Type B pancreatic cell (in vitro differentiated cells): ENCODE data around the gene ADRM1. TPM values are rescaled to one million over a fixed set of nuclear protein-coding genes. Genes with fewer than 3 reads are reported as not detected.

Source experiments
- DNase-seq: peaks from one replicate; pipeline ENCODE4 v3.0.0; 2021; ENCODE audit warnings: mixed read lengths; ENCODE audit not compliant: unreplicated experiment; ENCODE audit errors: extremely low spot score
- H3K27ac Mint-ChIP-seq: 2 replicates; pipeline ENCODE4 v1.8.0; 2021; ENCODE audit warnings: mild to moderate bottlenecking, mixed read lengths
- H3K27me3 Mint-ChIP-seq: 2 replicates; pipeline ENCODE4 v1.8.0; 2021; ENCODE audit warnings: mixed read lengths
- H3K36me3 Mint-ChIP-seq: 2 replicates; pipeline ENCODE4 v1.8.0; 2021; ENCODE audit warnings: mixed read lengths
- H3K4me1 Mint-ChIP-seq: one replicate; pipeline ENCODE4 v1.8.0; 2021; ENCODE audit warnings: mixed read lengths; ENCODE audit not compliant: unreplicated experiment
- H3K4me3 Mint-ChIP-seq: 2 replicates; pipeline ENCODE4 v1.8.0; 2021; ENCODE audit warnings: mild to moderate bottlenecking, mixed read lengths
- H3K9me3 Mint-ChIP-seq: 2 replicates; pipeline ENCODE4 v1.8.0; 2021; ENCODE audit warnings: mixed read lengths
- total RNA-seq: library from RNA; stranded (reverse); gene quantifications from 2 replicates; pipeline ENCODE4 v1.2.1, GENCODE V29; 2021; ENCODE audit warnings: low replicate concordance
- TF ChIP-seq, protein P1 (sequence below): fragments of 200-600 bp; sonication (generic); conservative IDR thresholded peaks from 2 replicates; pipeline ENCODE4 v1.5.0; 2021; ENCODE audit warnings: antibody characterized with exemption, mild to moderate bottlenecking

Gene ADRM1
- total RNA-seq, 1 donor from 2014 or later, result 67.2 TPM

DNA sequence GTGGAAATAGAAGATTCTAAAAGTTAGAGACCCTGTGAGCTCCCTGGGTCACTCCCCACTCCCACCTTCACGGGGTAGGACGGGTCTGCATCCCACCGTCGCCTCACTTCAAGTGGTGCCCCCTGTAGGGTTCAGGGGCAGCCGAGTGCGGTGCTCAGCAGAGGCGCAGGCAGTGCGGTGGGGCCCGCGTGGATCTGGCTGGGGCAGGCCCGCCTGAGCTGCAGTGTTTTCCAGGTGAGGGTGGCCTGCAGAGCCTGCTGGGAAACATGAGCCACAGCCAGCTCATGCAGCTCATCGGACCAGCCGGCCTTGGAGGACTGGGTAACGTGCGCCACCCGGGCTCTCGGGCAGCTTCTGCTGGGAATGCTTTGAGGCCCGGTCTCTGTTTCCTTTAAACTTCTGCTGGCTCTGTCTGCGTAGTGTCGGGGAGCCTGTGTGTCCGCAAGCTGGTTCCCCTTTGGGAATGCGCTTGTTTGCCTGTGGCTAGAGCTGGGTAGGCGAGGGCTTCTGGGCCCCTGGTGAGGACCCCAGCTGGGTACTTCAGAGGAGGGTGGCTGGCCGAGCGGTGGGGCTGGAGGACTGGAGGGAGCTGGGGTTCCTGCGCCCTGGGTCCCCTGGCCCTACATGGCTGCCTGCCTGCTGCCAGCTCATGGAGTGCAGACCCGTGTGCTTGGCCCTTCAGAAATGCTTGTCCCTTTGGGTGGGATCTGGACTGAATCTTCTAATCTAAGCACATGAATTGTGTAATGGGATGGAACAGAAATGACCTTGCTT lies 3.8 kb downstream of the ADRM1 start:
- TF ChIP-seq, protein P1, sequence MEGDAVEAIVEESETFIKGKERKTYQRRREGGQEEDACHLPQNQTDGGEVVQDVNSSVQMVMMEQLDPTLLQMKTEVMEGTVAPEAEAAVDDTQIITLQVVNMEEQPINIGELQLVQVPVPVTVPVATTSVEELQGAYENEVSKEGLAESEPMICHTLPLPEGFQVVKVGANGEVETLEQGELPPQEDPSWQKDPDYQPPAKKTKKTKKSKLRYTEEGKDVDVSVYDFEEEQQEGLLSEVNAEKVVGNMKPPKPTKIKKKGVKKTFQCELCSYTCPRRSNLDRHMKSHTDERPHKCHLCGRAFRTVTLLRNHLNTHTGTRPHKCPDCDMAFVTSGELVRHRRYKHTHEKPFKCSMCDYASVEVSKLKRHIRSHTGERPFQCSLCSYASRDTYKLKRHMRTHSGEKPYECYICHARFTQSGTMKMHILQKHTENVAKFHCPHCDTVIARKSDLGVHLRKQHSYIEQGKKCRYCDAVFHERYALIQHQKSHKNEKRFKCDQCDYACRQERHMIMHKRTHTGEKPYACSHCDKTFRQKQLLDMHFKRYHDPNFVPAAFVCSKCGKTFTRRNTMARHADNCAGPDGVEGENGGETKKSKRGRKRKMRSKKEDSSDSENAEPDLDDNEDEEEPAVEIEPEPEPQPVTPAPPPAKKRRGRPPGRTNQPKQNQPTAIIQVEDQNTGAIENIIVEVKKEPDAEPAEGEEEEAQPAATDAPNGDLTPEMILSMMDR, result no peak
- Mint-ChIP-seq H3K27ac (peak overlapping the region; percentile 53), H3K27me3 (no peaks in the 10 kb centered on the region), H3K4me1 (no peaks in the 10 kb centered on the region), H3K36me3 (peaks cover 3% of the 10 kb centered on the region), H3K4me3 (no peak overlapping the region), H3K9me3 (no peaks in the 10 kb centered on the region)
- no peak for DNase-seq

DNA sequence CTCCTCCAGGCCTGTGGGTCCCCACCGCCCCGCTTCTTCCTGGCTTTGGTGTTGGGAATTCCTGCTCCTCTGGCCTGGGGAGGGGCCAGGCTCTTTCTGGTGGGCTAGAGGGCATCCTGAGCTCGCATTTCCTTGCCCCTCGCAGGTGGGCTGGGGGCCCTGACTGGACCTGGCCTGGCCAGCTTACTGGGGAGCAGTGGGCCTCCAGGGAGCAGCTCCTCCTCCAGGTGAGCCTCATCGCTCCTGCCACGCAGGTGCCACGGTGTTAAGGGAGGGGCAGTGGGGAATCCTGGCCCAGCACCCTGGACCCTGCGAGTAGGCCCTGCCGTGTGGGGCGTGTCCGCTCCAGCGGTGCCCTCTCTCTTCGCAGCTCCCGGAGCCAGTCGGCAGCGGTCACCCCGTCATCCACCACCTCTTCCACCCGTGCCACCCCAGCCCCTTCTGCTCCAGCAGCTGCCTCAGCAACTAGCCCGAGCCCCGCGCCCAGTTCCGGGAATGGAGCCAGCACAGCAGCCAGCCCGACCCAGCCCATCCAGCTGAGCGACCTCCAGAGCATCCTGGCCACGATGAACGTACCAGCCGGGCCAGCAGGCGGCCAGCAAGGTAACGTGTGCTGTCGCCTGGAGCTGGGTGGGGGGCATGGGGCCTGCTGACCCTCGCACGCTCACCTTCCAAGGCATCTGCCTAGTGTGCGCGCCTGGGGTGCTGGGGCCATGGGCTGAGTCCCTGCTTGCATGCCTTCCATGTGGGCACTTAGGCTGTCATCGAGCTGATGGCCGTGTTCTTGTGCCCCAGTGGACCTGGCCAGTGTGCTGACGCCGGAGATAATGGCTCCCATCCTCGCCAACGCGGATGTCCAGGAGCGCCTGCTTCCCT lies 4.7 kb downstream of the ADRM1 start:
- no peak for DNase-seq
- Mint-ChIP-seq H3K9me3 (no peaks in the 10 kb centered on the region), H3K27ac (no peak overlapping the region), H3K4me1 (no peaks in the 10 kb centered on the region), H3K4me3 (no peak overlapping the region), H3K36me3 (peaks cover 3% of the 10 kb centered on the region), H3K27me3 (no peaks in the 10 kb centered on the region)
- TF ChIP-seq, protein P1, result no peak

DNA sequence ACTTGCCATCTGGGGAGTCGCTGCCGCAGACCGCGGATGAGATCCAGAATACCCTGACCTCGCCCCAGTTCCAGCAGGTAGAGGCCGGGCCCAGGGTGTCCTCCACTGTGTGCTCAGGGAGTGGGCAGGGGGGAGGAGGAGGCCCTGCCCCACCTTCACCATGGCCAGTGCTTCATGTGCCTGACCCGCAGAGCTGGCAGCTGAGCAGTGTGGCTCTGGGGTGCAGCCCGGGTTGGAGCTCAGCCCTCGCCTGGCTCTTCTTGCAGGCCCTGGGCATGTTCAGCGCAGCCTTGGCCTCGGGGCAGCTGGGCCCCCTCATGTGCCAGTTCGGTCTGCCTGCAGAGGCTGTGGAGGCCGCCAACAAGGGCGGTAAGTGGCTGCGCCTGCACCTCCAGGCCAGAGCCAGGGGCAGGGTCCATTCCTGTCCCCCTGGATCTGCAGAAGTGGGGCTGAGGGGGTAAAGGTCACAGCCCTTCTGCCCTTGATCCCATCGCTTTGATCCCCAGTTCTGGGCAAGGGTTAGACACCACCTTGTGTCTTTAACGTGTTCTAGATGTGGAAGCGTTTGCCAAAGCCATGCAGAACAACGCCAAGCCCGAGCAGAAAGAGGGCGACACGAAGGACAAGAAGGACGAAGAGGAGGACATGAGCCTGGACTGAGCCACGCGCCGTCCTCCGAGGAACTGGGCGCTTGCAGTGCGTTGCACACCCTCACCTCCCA lies 5.5 kb downstream of the ADRM1 start:
- Mint-ChIP-seq H3K27ac (no peak overlapping the region), H3K27me3 (no peaks in the 10 kb centered on the region), H3K36me3 (peaks cover 3% of the 10 kb centered on the region), H3K9me3 (no peaks in the 10 kb centered on the region), H3K4me1 (no peaks in the 10 kb centered on the region), H3K4me3 (no peak overlapping the region)
- TF ChIP-seq, protein P1, result no peak
- no peak for DNase-seq

DNA sequence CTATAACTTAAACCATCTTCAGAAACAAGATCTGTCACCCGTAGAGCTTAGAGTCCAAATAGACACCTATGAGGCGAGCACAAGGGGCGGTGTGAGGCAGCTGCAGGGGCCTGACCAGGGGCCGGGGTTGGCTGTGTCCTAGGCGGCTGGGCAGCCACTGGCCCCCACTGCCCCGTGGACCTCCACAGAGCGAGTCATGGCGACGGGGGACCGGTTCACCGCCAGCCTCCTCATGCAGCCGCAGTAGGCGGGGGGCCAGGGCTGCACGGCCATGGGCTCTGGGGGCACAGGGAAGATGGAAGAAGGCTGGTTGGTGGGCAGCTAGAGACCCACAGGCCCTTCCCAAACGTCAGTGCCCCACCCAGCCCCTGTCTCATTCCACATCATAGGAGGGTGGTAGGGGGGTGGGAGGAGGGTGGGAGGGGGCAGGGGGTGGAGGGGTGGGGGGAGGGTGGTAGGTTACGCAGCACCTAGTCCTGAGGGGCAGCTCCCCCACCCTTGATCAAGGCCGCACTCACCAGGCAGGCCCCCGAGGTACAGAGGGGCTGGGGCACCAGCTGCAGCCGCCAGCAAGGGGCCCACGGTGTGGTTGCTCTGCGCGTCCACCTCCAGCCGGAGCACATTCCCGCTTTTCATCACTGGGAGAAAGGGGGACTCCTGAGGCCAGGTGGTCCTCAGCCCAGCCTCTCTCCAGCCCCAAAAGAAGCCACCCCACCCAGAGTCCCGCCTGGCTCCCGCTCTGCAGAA lies 6.6 kb downstream of the ADRM1 start:
- TF ChIP-seq, protein P1, result no peak
- H3K4me3 Mint-ChIP-seq, result no peak overlapping the region
- no peaks in the 10 kb centered on the region for H3K27me3 Mint-ChIP-seq
- peaks cover 3% of the 10 kb centered on the region for H3K36me3 Mint-ChIP-seq
- H3K9me3 Mint-ChIP-seq, result no peaks in the 10 kb centered on the region
- DNase-seq, result no peak
- no peaks in the 10 kb centered on the region for H3K4me1 Mint-ChIP-seq
- H3K27ac Mint-ChIP-seq, result no peak overlapping the region
